ENCODE results near the gene GRID1.

Gene GRID1

GRCh38 chr10:86159797-86160196 lies 206.8 kb downstream of the GRID1 start:
- DNase-seq, result no peak

DNA sequence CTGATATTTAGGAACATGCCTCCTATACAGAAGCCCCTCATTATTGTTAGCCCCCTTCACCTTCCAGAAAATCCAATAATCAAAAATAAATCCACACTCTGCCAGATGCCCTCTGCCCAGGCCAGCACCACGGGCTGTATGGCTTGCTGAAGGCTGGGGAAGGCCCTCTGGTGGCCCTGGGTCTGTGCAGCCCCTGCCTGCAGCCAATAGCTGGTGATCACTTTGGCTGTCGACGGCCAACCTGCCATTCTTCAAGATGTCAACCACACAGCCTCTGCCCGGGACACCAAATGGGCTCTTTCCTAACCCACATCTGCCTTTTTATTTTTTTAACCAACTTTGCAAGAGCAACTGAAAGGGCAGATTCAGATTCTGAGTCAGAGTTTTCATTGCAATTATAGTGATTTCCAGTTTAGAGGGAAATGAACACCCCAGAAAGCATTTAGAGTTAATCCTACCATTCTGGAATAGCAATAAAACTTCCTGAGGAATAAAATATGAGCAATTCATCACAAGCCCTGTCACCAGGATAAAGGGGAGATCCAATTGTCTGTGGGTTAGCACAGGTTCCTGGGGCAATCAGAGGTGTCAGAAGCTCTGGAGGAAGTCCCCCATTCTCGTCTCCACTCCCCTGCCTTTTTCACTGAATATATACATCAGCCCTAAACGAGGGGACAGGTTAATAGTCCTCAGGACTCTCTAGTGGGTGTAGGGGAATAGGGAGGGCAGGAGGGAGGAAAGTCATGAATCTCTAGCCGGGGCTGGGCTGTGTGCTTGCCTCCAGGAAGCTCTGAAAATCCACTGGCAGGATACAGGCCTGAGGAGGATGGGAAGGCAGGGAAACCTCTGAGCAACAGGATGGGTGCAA lies 211.3 kb downstream of the GRID1 start:
- DNase-seq, result no peak

- DNase-seq, result no peak
Observed at GRCh38 chr10:86153751-86154150, 212.8 kb downstream of the GRID1 start.

DNA sequence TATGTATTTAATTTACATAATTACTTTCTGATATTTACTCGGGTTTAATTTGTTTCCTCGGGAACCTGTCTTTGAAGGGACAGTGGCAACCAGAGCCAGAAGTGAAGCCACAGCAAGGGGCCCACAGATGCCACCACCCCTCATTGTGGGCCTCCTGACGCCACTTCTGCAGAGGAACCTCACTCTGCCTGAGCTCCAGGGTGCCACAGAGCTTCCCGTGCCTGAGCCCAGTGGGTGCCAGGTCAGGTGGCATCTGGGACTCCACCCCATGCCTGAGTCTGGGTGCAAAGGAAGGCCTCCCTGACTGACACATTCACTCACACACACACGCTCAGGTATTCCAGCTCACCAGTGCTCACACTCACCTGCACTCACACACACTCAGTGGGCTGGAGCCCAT lies 213.7 kb downstream of the GRID1 start:
- no peak for DNase-seq

DNA sequence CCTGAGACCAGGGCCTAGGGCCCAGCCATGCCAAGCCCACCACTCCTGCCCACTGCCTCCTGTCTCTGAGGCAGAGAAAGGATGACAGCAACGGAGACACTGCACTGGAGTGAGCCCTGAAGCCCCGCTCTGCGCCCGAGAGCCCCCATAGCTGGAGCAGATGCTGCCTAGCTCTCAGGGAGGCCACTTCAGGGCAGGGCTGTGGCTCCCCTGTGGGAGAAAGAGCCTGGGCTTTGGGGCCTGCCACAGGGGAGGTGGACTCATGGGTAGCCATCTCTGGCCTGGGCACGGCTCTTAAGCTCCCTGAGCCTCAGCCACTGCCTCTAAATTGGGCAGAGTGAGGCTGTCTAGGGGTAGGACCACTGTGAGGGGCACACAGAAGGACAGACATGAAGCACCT lies 214.2 kb downstream of the GRID1 start:
- DNase-seq, result no peak

- DNase-seq, result no peak
Observed at GRCh38 chr10:86151613-86152012, 215.0 kb downstream of the GRID1 start.

DNA sequence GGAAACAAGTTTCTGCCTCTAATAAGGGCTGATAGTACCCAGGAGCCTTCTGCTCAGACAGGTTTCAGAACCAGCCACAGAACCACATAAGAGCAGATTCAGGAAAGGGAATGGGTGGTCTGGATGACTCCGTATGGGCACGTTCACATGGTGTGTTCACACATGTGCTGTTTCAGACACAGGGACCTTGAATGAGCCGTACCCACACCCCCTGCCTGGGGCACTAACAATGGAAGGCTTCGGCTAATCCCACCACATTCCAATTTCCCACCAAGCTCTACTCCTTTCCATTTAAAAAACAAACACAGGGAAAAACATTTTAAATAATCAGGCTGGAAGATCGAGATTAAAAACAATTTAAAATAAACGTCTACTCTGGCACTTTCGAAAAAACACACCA lies 217.3 kb downstream of the GRID1 start:
- DNase-seq, result no peak

DNA sequence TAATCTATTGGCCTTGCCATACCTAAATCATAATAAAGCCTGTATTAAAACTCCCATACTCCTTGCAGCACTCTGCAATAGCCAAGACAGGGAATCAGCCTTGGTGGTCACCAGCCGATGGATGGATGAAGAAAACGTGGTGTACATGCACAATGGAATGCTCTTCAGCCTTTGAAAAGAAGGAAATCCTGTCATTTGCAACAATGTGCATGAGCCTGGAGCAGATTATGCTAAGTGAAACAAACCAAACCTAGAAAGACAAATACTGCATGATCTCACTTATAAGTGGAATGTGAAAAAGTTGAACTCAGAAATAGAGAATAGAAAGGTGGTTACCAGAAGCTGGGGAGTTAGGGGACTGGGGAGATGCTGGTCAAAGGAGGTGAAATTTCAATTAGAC lies 218.5 kb downstream of the GRID1 start:
- DNase-seq, result no peak

GRCh38 chr10:86144301-86144700 lies 222.3 kb downstream of the GRID1 start:
- no peak for DNase-seq

DNA sequence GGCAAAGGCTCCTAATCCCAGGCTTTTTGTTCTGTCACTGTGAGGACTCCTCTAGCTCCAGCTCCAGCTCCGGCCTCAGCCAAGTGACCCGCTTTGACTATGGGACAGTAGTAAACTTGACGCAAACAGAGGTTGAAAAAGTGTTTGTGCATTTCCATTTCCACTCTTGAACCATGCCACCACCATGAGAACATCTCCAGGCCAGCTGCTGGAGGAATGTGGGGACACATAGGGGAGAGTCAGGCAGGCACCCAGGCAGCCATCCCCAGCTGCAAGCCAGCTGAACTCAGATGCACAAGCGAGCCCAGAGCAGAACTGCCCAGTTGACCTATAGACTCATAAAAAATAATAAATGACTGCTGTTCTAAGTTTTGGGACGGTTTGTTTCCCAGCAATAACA lies 224.7 kb downstream of the GRID1 start:
- DNase-seq, result no peak

GRCh38 chr10:86139066-86139657 lies 227.4 kb downstream of the GRID1 start:
- no peak for DNase-seq

DNA sequence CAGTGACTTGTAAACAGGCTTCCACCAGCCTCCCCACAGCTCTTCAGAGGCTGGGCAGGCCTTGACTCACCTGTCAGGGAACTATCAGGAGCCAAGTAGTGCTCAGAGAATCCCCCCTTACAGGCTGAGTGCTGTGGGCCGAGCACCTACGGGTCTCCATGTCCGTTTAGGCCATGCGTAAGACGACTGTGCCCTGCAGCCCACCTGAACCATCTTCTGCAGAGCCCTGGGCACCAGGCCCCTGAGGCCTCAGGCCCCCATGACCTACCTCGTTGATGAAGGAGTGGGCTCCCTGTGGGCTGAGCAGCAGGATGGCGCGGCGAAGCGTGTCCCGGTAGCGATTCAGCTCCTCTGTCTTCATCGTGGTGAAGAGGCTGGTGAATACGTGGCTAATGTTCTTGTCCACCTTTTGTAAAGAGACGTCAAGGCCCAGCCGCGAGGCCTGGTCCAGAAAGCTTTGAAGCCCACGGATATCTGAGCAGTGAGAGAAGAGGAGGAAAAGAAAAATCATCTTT lies 228.0 kb downstream of the GRID1 start:
- no peak for DNase-seq

GRCh38 chr10:86137561-86137960 lies 229.0 kb downstream of the GRID1 start:
- DNase-seq, result no peak

- no peak for DNase-seq
Observed at GRCh38 chr10:86136934-86137333, 229.7 kb downstream of the GRID1 start.

DNA sequence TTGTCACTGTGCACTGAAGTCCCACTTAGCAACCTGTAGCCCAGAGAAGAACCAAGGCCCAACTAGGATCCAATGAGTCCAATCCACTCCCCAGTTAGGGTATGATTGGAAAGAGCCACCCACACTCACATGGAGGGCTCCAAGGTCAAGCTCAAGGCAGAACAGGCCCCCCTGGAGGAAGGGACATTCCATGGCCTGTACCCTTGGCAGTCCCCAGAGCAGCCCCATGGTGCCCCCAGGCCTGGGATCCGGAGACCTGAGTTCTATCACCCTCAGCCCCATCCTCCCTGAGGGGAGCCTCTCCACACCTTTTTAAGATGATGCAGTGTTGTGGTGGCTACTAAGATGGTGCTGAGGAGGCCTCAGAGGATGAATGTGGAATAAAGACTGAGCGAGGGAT lies 231.4 kb downstream of the GRID1 start:
- DNase-seq, result no peak

- no peak for DNase-seq
Observed at GRCh38 chr10:86130737-86131475, 235.7 kb downstream of the GRID1 start.

- DNase-seq, result no peak
Observed at GRCh38 chr10:86130041-86130440, 236.6 kb downstream of the GRID1 start.

GRCh38 chr10:86128360-86128759 lies 238.2 kb downstream of the GRID1 start:
- DNase-seq, result no peak

DNA sequence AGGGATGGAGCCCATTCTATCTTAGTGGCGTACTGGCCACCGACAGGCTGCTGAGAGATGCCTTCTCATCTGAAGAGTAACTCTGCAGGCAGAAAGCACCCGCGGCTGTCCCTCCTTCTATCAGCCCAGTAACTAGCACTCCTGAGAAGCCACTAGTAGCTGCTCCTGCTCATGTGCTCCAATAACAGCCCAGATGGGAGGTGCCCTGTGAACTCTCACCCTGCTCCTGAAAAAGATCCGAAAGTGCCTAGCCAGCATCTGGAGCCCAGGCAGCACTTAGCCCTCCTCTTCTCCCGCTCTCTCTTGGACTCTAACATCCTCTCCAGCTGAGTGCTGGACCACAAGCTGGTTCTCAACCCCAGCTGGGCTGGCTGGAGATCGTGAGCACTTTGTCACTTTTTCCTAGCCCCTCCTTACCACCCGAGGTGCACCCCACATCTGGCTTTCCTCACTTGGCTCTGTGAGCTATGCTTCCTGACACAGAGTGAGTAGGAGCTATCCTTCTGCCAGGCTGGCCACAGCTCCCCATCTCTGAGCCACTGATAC lies 239.2 kb downstream of the GRID1 start:
- no peak for DNase-seq

DNA sequence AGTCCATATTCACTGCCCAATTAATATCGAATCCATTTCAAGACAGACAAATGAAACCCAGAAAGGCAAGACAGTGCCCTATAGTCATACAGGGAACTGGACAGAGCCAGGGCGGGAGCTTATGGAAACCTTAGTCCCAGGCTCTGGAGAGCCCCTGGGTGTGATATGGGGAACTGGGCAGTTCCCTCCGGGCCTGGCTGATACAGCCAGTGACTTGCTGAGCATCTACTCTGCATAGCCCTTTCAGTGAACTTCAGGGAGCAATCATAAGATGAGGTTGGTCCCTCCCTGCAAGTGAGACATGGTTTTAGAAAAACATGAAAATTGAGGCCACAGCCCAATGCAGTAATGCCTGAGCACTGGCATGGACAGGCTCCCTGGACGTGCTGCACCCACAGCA lies 241.9 kb downstream of the GRID1 start:
- DNase-seq, result no peak

GRCh38 chr10:86123715-86124114 lies 242.9 kb downstream of the GRID1 start:
- DNase-seq, result no peak

GRCh38 chr10:86123304-86123703 lies 243.3 kb downstream of the GRID1 start:
- DNase-seq, result no peak

- DNase-seq, result no peak
Observed at GRCh38 chr10:86122646-86123045, 243.9 kb downstream of the GRID1 start.
